Sigmoid colon (tissue), 7 donors: ENCODE measurements around the gene EIF4G3. TPM values are rescaled to one million over a fixed set of nuclear protein-coding genes. Genes with fewer than 3 reads are reported as not detected.
"Not testable (repeated sequence)": the region's sequence is repeated elsewhere in the genome, so short reads cannot be mapped to it uniquely, and the experiment has no call there.

ENCODE experiments used
- DNase-seq: peaks from one replicate; pipeline ENCODE4 v3.0.0-alpha.2; 2019
- H3K27ac ChIP-seq, 4 donors: fragments of 200-600 bp; sonication (generic); one replicate each; pipeline ENCODE4 v1.5.1; 2016 to 2019; ENCODE audit warnings: mild to moderate bottlenecking in 1 of 4
- H3K27me3 ChIP-seq, 3 donors: fragments of 200-600 bp; sonication (generic); one replicate each; pipeline ENCODE4 v1.5.1; 2019; ENCODE audit warnings: mild to moderate bottlenecking in 1 of 3
- H3K36me3 ChIP-seq, 4 donors: fragments of 200-600 bp; sonication (generic); one replicate each; pipeline ENCODE4 v1.5.1; 2016 to 2019
- H3K4me1 ChIP-seq, 4 donors: fragments of 200-600 bp; sonication (generic); one replicate each; pipeline ENCODE4 v1.5.1; 2017 to 2019
- H3K4me3 ChIP-seq, 4 donors: fragments of 200-600 bp; sonication (generic); one replicate each; pipeline ENCODE4 v1.5.1; 2017 to 2019; ENCODE audit warnings: mild to moderate bottlenecking in 2 of 4, moderate library complexity in 1 of 4
- H3K9me3 ChIP-seq, 4 donors: fragments of 200-600 bp in 3 of 4; sonication (generic) in 3 of 4; one replicate each; pipeline versions ENCODE4 v1.5.1 to v1.6.1; 2013 to 2019
- CTCF ChIP-seq, 4 experiments: fragments of 450-650 bp in 3 of 4; fragments of 200-600 bp in 1 of 4; IDR thresholded peaks; one replicate each; pipeline ENCODE4 v1.5.1; 2016 to 2019; ENCODE audit warnings: antibody characterized with exemption in 4 of 4, mild to moderate bottlenecking in 3 of 4, moderate library complexity in 2 of 4
- EP300 ChIP-seq, 4 donors: sonication (generic); formaldehyde crosslinking; IDR thresholded peaks; one replicate each; pipeline ENCODE4 v1.6.1; 2017; ENCODE audit warnings: antibody characterized with exemption in 4 of 4
- POLR2A ChIP-seq, 2 donors: fragments of 450-650 bp; IDR thresholded peaks; one replicate each; pipeline ENCODE4 v1.6.1; 2016; ENCODE audit warnings: antibody characterized with exemption in 2 of 2, mild to moderate bottlenecking in 2 of 2, moderate library complexity in 2 of 2
- POLR2AphosphoS5 ChIP-seq, 4 donors: sonication (generic); formaldehyde crosslinking; IDR thresholded peaks; one replicate each; pipeline ENCODE4 v1.6.1; 2017; ENCODE audit warnings: antibody characterized with exemption in 4 of 4
- WGBS, 2 donors: extraction: QIAGEN DNeasy Blood & Tissue Kit; methylation state at CpG; one replicate each; pipeline ENCODE4 v1.1.7; 2013; 5-methylcytosine and 5-hydroxymethylcytosine counted together
- intact Hi-C: fragments of 100-400 bp; cut with DNase I; formaldehyde crosslinking; loops from one replicate; pipeline ENCODE4 v1.15.1; 2023
- polyA plus RNA-seq, 3 donors: library from polyadenylated mRNA; stranded (reverse); fragments of 200-250 nt; gene quantifications; one replicate each; pipeline ENCODE4 v1.2.3, GENCODE V29; 2013
- total RNA-seq, 4 donors: library from RNA; depleted of rRNA; stranded (reverse); fragments of >200 nt; gene quantifications; one replicate each; pipeline ENCODE4 v1.1.0, GENCODE V29; 2016
- donor health status: healthy with polysubstance abuse.
- donor health status: Bipolar disorder and iron deficiency.
- donor health status: healthy.

Gene EIF4G3
- total and polyA plus RNA-seq, 7 donors: 13.4 to 65.9 (median 33.5) TPM

- peaks cover 6 to 47% (median 20%) of the 10 kb centered on the region in 4 donors for H3K36me3 ChIP-seq
- 92 to 94% methylated on average over 2 of the region's 2 CpGs for WGBS, 2 donors
Measured at GRCh38 chr1:20865001-20865400, 311.7 kb downstream of the EIF4G3 start.

GRCh38 chr1:20854529-20854928, 322.2 kb downstream of the EIF4G3 start:
- WGBS, 2 donors: 98% methylated on average over 4 of the region's 4 CpGs
- intact Hi-C loops: no loop called here
- TF ChIP-seq EP300 (IDR thresholded peaks at IDR 0.05) (no peak), POLR2AphosphoS5 (IDR thresholded peaks at IDR 0.05) (no peak), POLR2A (IDR thresholded peaks at IDR 0.05) (no peak), CTCF (IDR thresholded peaks at IDR 0.05) (no peak)
- no peak overlapping the region for H3K4me3 ChIP-seq
- peaks cover 2 to 77% (median 22%) of the 10 kb centered on the region in 4 donors for H3K36me3 ChIP-seq
- no peak overlapping the region for H3K27ac ChIP-seq
- DNase-seq: no peak
- no peaks in the 10 kb centered on the region for H3K27me3 ChIP-seq
- H3K4me1 ChIP-seq: no peaks in the 10 kb centered on the region
- H3K9me3 ChIP-seq: no peaks in the 10 kb centered on the region

More at GRCh38 chr1:20865001-20865400, 311.7 kb downstream of the EIF4G3 start:
- no peaks in the 10 kb centered on the region for H3K27me3 ChIP-seq
- no peaks in the 10 kb centered on the region for H3K9me3 ChIP-seq
- no peak overlapping the region for H3K27ac ChIP-seq
- no peaks in the 10 kb centered on the region for H3K4me1 ChIP-seq
- no peak for DNase-seq
- intact Hi-C loops: no loop called here
- no peak for TF ChIP-seq POLR2AphosphoS5 (IDR thresholded peaks at IDR 0.05)
- TF ChIP-seq EP300 (IDR thresholded peaks at IDR 0.05): no peak
- no peak for TF ChIP-seq POLR2A (IDR thresholded peaks at IDR 0.05)
- TF ChIP-seq CTCF (IDR thresholded peaks at IDR 0.05): no peak
- no peak overlapping the region for H3K4me3 ChIP-seq

GRCh38 chr1:20851791-20852190, 324.9 kb downstream of the EIF4G3 start:
- not testable (repeated sequence) for H3K27me3 ChIP-seq
- 86 to 90% methylated on average over 8 of the region's 8 CpGs for WGBS, 2 donors

GRCh38 chr1:20850021-20850420, 326.7 kb downstream of the EIF4G3 start:
- Histone ChIP-seq H3K36me3 (peaks cover 2 to 60% (median 12%) of the 10 kb centered on the region in 4 donors), H3K4me1 (no peaks in the 10 kb centered on the region), H3K9me3 (no peaks in the 10 kb centered on the region), H3K27me3 (no peaks in the 10 kb centered on the region), H3K4me3 (no peak overlapping the region), H3K27ac (no peak overlapping the region)
- intact Hi-C loops: no loop called here
- WGBS, 2 donors: 89 to 95% methylated on average over 3 of the region's 3 CpGs
- TF ChIP-seq EP300 (IDR thresholded peaks at IDR 0.05) (no peak), CTCF (IDR thresholded peaks at IDR 0.05) (no peak), POLR2A (IDR thresholded peaks at IDR 0.05) (no peak), POLR2AphosphoS5 (IDR thresholded peaks at IDR 0.05) (no peak)
- DNase-seq: no peak

More at GRCh38 chr1:20851791-20852190, 324.9 kb downstream of the EIF4G3 start:
- H3K4me3 ChIP-seq, intact Hi-C loops, H3K27ac ChIP-seq, DNase-seq, H3K4me1 ChIP-seq, H3K9me3 ChIP-seq: not testable (repeated sequence)
- peaks cover 2 to 76% (median 12%) of the 10 kb centered on the region in 4 donors for H3K36me3 ChIP-seq

GRCh38 chr1:20849100-20849499, 327.6 kb downstream of the EIF4G3 start:
- Histone ChIP-seq H3K4me1 (no peaks in the 10 kb centered on the region), H3K27ac (no peak overlapping the region), H3K4me3 (no peak overlapping the region), H3K36me3 (peaks cover 2 to 54% (median 11%) of the 10 kb centered on the region in 4 donors), H3K9me3 (no peaks in the 10 kb centered on the region), H3K27me3 (no peaks in the 10 kb centered on the region)
- TF ChIP-seq POLR2AphosphoS5 (IDR thresholded peaks at IDR 0.05) (no peak), POLR2A (IDR thresholded peaks at IDR 0.05) (no peak), CTCF (IDR thresholded peaks at IDR 0.05) (no peak), EP300 (IDR thresholded peaks at IDR 0.05) (no peak)
- intact Hi-C loops: no loop called here
- no peak for DNase-seq
- WGBS, 2 donors: 91 to 93% methylated on average over 2 of the region's 2 CpGs
